HL-60 (cell line): ENCODE data around the gene CDH20.
A peak's percentile ranks its signal among the peaks of the same experiment; 100 is the strongest.

Source experiments
- DNase-seq, 2 experiments: peaks; one replicate each; pipeline ENCODE4 v3.0.0-alpha.2; 2010 to 2020; ENCODE audit warnings: low read depth in 1 of 2, low spot score in 1 of 2
- H3K27ac ChIP-seq: fragments of 250-450 bp; sonication (Bioruptor Pico); replicated peaks from 2 replicates; pipeline ENCODE4 v1.5.1; 2020; ENCODE audit warnings: mild to moderate bottlenecking, moderate library complexity
- H3K27me3 ChIP-seq: fragments of 250-450 bp; sonication (Bioruptor Pico); 2 replicates; pipeline ENCODE4 v1.5.1; 2021; ENCODE audit warnings: mild to moderate bottlenecking, moderate library complexity; ENCODE audit not compliant: insufficient read depth, poor library complexity, severe bottlenecking
- H3K4me3 ChIP-seq: replicated peaks from 2 replicates; pipeline ENCODE4 v1.5.1; 2011; ENCODE audit warnings: mild to moderate bottlenecking, control low read depth, low read length; ENCODE audit not compliant: insufficient read depth
- CTCF ChIP-seq: IDR thresholded peaks from one replicate; pipeline ENCODE4 v1.5.1; 2011; ENCODE audit warnings: low read length, control low read depth, inconsistent platforms; ENCODE audit not compliant: insufficient read depth
- GABPA ChIP-seq: IDR thresholded peaks from 2 replicates; pipeline ENCODE4 v1.6.1; 2012; ENCODE audit warnings: low read depth
- POLR2AphosphoS5 ChIP-seq: IDR thresholded peaks from 2 replicates; pipeline ENCODE4 v1.6.1; 2012; ENCODE audit warnings: low read depth
- REST ChIP-seq: IDR thresholded peaks from 2 replicates; pipeline ENCODE4 v1.6.1; 2012; ENCODE audit warnings: low read depth; ENCODE audit not compliant: insufficient replicate concordance
- SPI1 ChIP-seq: IDR thresholded peaks from 2 replicates; pipeline ENCODE4 v1.6.1; 2012; ENCODE audit warnings: low read depth, mild to moderate bottlenecking, borderline replicate concordance

Gene CDH20

DNA sequence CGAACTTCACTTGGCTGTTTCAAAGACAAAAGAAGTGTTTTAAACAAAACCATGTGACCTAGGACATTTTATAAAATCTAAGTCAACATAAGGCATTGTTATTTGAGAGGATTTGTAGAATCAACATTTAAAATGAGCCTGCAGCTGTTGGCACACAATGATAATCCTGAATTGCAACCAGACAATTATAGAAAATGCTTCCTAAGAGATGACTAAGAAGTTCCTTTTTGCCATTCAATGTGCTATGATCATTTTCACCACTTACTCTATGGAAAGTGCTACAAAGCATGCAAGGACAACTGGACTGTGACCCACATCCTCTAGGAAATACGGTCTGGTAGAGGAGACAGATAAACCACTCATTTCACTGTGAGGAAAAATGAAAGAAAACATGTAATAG, 246.4 kb downstream of the CDH20 start:
- Histone ChIP-seq H3K27me3 (no peaks in the 10 kb centered on the region), H3K4me3 (no peak overlapping the region), H3K27ac (no peak overlapping the region)
- TF ChIP-seq REST, result no peak
- DNase-seq, result no peak

DNA sequence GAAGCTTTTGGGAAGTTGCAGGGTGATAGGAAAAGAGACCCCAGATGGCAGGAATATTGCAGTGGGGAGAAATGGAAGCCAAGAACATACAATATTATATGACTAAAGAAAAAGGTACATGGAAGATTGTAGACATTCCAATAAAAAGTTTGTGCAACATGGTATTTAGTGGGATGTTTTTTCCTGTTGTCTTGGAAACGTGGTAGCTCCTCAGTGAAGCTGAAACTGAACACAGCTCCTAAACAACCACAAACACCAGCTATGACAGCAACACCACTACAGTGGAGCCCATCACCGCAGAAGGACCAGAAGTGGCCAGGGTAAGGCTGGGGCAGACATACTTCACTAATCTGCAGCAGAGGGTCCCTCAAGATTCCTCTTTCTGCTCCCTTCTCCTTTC, 246.8 kb downstream of the CDH20 start:
- TF ChIP-seq POLR2AphosphoS5, result no peak
- TF ChIP-seq SPI1, result no peak
- TF ChIP-seq CTCF, result no peak
- no peak for TF ChIP-seq REST
- no peak for TF ChIP-seq GABPA
- Histone ChIP-seq H3K4me3 (no peak overlapping the region), H3K27ac (no peak overlapping the region), H3K27me3 (no peaks in the 10 kb centered on the region)
- no peak for DNase-seq

DNA sequence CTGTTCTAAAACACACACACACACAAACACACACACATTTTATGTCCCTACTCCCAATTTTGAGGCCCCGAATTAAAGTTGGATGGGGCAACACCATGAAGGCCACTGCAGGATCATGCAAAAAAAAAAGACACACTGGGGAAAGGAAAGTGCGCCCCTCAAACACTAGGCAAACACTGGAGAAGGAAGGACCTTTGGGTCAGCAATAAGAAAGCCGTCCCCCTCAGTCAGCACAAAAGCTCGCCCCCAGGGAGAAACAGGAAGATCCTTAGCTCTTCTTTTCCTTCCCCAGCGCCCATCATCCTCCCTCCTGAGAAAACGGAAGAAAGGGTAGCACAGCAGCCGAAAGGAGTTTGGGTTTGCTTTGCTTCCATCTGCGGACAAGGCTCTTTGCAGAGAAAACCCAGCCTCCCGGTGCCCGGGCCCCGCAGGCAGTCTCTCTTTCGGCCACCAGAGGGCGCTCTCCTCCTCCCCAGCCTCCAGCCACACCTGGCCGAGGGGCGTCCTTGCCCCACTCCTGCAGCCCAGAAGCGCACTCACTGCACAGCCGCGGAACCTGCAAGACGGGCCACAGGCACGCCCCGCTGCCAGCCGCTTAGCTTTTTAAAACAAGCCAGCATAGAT, 248.5 kb downstream of the CDH20 start:
- no peak overlapping the region for H3K4me3 ChIP-seq
- H3K27me3 ChIP-seq, result no peaks in the 10 kb centered on the region
- TF ChIP-seq CTCF (peak; percentile 92), SPI1 (no peak)
- no peak overlapping the region for H3K27ac ChIP-seq
- DNase-seq, result peak; percentile 22 to 55

GRCh38 chr18:61582202-61582710, 249.0 kb downstream of the CDH20 start:
- no peak for DNase-seq
- Histone ChIP-seq H3K4me3 (no peak overlapping the region), H3K27ac (no peak overlapping the region), H3K27me3 (no peaks in the 10 kb centered on the region)
- TF ChIP-seq SPI1, result no peak
- TF ChIP-seq CTCF, result no peak
- TF ChIP-seq GABPA, result no peak
- no peak for TF ChIP-seq POLR2AphosphoS5
